ENCODE measurements around the gene PIK3R5.
"Not testable (repeated sequence)": the region's sequence is repeated elsewhere in the genome, so short reads cannot be mapped to it uniquely, and the experiment has no call there.

PIK3R5 gene, protein sequence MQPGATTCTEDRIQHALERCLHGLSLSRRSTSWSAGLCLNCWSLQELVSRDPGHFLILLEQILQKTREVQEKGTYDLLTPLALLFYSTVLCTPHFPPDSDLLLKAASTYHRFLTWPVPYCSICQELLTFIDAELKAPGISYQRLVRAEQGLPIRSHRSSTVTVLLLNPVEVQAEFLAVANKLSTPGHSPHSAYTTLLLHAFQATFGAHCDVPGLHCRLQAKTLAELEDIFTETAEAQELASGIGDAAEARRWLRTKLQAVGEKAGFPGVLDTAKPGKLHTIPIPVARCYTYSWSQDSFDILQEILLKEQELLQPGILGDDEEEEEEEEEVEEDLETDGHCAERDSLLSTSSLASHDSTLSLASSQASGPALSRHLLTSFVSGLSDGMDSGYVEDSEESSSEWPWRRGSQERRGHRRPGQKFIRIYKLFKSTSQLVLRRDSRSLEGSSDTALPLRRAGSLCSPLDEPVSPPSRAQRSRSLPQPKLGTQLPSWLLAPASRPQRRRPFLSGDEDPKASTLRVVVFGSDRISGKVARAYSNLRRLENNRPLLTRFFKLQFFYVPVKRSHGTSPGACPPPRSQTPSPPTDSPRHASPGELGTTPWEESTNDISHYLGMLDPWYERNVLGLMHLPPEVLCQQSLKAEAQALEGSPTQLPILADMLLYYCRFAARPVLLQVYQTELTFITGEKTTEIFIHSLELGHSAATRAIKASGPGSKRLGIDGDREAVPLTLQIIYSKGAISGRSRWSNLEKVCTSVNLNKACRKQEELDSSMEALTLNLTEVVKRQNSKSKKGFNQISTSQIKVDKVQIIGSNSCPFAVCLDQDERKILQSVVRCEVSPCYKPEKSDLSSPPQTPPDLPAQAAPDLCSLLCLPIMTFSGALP

DNA sequence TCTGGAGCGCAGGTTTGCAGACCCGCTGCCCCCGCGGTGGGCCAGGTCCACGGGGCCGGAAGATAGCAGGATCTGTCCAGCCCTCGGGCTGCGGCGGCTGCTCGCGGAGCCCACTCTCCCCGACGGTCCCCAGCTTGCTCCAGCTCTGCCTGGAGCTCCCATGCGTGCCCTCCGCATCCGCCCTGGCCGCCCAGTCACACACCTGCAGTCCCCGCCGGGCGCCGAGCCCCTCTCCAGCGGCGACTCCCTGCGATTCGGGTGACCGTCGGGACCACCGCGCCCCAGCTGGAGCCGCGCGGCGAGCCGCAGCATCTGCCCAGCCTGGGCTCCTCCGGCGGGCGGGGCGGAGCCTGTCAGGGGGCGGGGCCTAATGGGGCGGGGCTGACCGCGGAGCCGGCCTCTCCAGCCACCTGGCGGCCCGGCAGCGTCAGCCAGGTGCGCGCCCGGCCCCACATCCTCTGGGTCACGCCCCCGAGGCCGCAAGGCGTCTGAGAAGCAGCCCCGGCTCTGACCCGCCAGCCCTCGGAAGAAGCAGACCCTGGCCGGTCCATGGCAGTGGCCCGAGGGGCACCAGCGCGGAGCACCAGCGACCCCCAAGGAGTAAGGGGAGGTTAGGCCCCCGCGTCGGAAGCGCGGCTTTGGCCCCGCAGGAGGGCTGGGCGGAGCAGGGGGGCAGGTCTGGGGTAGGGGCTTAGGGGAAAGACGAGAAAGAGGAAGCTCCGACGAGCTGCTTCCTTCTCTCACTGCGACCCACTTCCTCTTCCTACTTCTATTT is at the start of gene PIK3R5:
PIK3R5 (minus strand) TSS at position 314 of the 775 bp plus-strand sequence. CDS start 54,213 bp downstream, outside the sequence.
- no peak for FAIRE-seq

- FAIRE-seq, result no peak
These were observed 45.5 kb upstream of the PIK3R5 start for GRCh38 chr17:9011001-9011400.

DNA sequence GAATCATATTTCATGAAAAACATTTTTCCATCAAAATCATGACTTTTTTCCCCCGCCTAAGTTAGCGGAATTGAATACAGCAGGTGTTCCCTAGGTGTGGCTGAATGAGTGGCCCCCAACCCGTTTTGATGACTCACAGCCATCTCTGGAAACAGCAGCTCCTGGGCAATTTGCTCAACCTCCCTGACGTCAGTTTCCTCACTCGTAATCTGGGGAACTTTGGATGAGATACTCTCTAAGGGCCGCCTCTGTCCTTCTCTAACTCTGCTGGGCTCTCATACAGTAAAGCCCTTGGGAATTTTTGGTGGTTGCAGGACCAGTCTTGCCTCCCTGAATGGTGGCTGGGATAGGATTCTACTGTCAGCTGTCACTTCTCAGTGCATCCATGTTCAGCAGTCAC is 44.2 kb upstream of the PIK3R5 start:
- no peak for FAIRE-seq

DNA sequence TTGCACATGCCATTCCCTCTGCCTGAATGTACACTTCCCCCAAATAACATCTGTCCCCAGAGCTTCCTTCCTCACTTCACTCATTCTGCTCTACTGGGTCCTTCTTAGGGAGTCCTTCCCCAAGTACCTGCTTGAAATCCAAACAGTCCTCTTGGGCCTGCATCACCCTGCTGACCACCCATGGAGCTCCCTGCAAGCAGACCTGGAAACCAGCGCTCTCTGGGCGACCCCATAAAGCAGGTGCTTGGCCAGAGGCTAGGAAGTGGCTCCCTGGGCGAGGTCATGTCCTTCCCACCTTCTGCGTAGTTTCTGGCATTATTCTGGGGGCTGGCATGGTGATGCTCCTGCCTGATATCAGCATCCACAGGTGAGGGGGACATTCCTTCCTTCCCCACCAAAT is 43.6 kb upstream of the PIK3R5 start:
- FAIRE-seq, result no peak

GRCh38 chr17:9007052-9007714 is 41.7 kb upstream of the PIK3R5 start:
- no peak for FAIRE-seq

DNA sequence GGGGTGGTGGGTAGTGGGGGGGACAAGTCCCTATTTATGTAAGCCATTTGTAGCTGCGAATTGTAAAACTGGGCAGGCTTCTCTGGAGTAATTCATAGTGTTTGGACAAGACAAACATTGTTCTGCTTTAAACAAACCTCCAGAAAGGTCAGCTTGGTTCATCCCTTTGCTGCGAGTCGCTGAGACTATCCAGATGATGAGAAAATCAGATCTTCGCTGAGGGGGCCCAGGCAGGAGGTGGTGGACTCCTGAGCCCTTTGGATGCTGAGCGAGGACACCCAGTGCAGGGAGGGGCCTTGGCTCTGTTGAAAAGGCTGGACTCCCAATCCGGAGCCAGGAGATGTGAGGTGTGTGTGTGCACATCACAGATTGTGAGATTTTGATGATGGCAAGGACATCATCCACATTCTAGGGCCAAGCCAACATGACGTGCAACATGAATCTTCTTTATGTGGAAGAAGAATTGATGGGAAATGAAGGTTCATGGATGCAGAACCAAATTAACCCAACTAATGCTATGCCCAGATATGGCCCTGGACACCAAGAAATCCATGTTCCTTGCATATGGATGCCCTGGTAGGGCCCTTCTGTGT is 40.8 kb upstream of the PIK3R5 start:
- no peak for FAIRE-seq

- FAIRE-seq, result no peak
These were observed 39.4 kb upstream of the PIK3R5 start for GRCh38 chr17:9004961-9005285.

GRCh38 chr17:9004132-9004960 is 38.8 kb upstream of the PIK3R5 start:
- FAIRE-seq, result no peak

DNA sequence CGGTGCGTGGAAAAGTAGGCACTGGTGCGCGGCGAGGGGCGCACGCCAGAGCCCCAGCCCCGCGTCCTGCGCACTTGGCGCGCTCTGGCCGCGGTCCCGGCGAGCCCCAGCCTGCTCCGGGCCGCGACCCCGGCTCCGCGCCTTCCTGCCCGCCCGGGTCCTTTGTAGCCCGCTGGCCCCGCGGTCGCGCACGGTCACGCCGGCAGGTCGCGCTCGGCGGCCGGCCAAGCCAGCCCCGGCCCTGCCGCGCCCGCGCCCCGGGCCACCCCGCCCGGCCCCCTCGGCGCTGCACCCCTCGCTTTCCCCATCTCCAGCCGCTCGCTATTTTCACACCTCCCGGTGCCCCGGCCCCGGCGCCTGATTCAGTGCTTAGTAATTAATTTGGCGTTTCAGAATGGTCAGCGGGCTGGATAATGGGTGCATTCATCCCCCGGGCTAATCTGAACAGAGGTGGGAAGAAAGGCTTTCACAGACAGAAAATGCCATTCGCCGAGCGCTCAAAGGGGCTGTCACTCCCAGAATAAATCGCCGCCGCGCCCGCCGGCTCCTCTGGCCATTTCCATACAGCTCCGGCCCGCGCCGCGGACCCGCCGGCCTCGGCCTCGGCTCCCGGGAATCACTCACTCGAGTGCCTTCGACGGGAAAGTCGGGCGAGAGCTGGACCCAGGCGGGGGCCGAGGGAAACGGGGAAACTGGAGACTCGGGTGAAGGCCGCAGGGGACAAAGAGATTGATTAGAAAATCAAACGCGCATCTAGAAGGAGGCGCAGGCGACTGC is 38.0 kb upstream of the PIK3R5 start:
- no peak for FAIRE-seq

DNA sequence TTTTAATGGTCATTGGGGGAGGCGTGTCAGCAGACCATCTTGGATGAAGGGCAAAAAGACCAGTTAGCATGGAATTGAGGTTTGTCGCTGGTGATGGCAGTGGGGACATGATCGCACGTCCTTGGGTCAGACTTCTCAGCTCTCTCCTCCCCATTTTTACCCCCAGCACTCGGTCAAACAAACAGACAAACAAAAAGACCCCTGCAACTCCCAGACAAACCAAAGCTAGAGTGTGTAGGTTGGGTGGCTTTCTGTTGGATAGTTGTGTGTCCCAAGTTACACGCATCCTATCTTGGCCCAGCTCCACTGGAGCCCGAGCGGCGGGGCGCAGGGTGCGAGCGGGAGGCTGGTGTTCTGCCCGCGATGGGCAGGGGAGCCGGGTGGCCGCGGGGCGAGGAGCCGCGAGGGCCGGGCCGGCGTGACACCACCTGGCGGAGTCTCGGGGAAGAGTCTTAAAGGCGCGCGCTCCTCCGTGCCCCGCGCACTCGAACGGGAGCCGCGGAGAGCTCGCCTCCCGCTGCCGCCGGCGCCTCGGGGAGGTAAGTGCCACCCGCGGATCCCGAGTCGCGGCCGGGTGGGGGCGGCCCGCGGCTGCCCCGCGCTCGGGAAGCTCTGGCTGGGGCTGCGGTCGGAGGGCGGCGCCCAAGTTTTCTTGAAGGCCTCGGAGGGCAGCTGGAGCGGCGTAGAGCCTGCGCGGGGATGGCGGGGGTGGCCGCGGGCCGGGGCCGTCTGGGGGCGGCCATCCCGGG is 37.3 kb upstream of the PIK3R5 start:
- no peak for FAIRE-seq

DNA sequence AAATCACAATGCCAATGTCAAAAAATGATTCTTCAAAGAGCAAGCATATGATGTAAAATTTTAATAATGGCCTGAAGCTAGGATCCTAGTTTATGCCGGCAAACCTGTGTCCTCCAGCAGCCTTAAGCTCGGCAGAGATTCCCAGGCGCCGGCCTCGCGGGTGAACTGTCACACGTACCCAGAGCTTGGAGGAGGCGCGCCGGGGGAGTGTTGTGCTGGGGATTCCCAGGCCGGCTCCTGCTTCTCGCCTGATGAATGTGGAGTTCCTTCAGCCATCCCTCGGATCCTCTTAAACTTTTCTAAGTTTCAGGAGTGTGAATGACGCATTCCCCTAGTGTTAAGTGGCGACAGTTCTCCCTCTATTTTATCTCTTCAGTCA is 36.7 kb upstream of the PIK3R5 start:
- no peak for FAIRE-seq

GRCh38 chr17:9001559-9001958 is 36.1 kb upstream of the PIK3R5 start:
- FAIRE-seq, result no peak

- peak; percentile 65 for FAIRE-seq
These were observed 32.6 kb upstream of the PIK3R5 start for GRCh38 chr17:8997994-8998628.

DNA sequence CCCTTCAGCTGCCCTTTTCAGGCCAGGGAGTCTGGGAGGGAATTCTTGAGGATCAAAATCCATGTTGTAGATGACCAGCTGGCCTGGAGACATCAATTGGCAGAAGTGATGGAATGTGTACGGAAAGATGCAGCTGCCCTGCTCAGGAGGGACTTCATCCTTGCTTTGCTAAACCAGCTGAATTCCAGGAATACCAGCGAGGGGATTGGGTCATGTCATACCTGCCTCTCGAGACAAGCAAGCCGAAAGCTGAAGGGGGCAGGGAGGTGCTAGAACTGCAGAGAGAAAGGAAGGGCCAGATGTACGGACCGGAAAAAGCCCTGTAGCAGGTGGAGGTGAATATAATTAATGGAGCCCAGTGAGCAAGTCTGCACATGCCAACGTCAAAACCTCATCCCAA is 30.2 kb upstream of the PIK3R5 start:
- no peak for FAIRE-seq

- FAIRE-seq, result no peak
These were observed 28.8 kb upstream of the PIK3R5 start for GRCh38 chr17:8994319-8994718.

GRCh38 chr17:8991514-8992285 is 26.2 kb upstream of the PIK3R5 start:
- no peak for FAIRE-seq

DNA sequence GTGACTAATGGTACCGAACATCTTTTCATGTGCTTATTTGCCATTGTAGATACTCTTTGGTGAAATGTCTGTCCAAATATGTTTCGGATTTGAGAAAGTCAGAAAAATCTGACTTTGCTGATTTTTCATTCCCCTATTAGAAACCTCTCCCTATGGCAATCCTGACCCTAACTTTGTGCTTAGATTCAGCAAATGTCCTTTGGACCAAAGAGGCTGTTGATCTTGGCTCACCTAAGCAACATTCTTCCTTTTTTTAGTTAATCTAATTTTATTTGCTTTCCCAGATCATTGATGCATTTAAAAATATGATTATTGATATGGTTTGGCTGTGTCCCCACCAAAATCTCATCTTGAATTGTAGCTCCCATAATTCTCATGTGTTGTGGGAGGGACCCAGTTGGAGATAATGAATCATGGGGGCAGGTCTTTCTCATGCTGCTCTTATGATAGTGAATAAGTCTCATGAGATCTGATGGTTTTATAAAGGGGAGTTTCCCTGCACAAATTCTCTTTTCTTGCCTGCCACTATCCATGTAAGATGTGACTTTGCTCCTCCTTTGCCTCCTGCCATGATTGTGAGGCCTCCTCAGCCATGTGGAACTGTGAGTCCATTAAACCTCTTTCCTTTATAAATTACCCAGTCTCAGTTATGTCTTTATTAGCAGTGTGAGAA is 22.9 kb upstream of the PIK3R5 start:
- not testable (repeated sequence) for FAIRE-seq

DNA sequence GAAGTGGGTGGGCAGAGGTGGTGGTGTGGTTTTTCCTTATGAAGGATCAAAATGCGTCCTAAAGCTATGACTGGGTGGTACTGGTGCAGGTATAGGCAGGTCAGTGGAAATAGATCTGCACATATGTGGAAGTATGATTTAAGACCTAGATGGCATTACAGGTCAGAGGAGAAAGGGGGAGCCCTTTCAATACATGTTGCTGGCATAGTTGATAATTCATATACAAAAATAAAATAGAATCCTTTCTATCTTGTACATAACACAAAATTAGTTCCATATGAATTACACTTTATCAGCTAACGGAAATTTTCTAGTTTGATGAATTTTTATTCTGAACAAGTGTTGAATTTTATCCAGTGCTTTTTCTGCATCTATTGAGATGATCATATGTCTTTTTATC is 20.8 kb upstream of the PIK3R5 start:
- no peak for FAIRE-seq

Measured in G401.6 (cell line).